Measurements from ENCODE around the gene MTFMT. TPM values are rescaled to one million over a fixed set of nuclear protein-coding genes. Genes with fewer than 3 reads are reported as not detected.

Gene MTFMT
- total RNA-seq, 1 experiment from 2014 or later: 30.4 TPM

- POLR2A ChIA-PET: interaction anchor here (2.4 kb wide), 1 partner anchor 272 kb away, joined by 9 read pairs; the partner anchor contains the start of gene RNU5B-1
- Histone ChIP-seq H3K36me3 (ENCODE audit: control insufficient read depth in 1 of 2, insufficient read depth in 2 of 2, low read length in 2 of 2) (no peaks in the 10 kb centered on the region), H3K79me2 (ENCODE audit: insufficient read depth, low read length) (peaks cover 12% of the 10 kb centered on the region), H3K9ac (ENCODE audit: low read length) (no peak overlapping the region), H3K27me3 (ENCODE audit: insufficient read depth, low read length) (no peaks in the 10 kb centered on the region), H3K9me2 (ENCODE audit: insufficient read depth) (no peaks in the 10 kb centered on the region), H3K4me1 (ENCODE audit: control insufficient read depth in 1 of 2, insufficient read depth in 2 of 2, low read length in 2 of 2) (peaks cover 5 to 25% of the 10 kb centered on the region in 2 experiments; a peak in 3 of 4 replicates), H4K20me1 (ENCODE audit: insufficient read depth) (no peaks in the 10 kb centered on the region), H3K4me2 (ENCODE audit: low read length) (peak overlapping the region; percentile 57), H3K27ac (ENCODE audit: low read depth, low read length) (no peak overlapping the region), H2AFZ (ENCODE audit: low read depth, low read length, poor library complexity, severe bottlenecking) (peak overlapping the region; percentile 98), H3K9me3 (ENCODE audit: control insufficient read depth in 1 of 2, insufficient read depth in 1 of 2, low read depth in 1 of 2, low read length in 2 of 2) (no peaks in the 10 kb centered on the region), H3K4me3 (replicated peaks in 1 of 2; ENCODE audit: low read depth in 1 of 2, low read length in 2 of 2) (no peak overlapping the region)
- peak; percentile 41; the same call in 1 of the 2 replicates for TF ChIP-seq POLR2AphosphoS5 (IDR thresholded peaks at IDR 0.05; ENCODE audit: low read depth, low read length)
- TF ChIP-seq EGR1 (IDR thresholded peaks at IDR 0.05; ENCODE audit: low read depth): no peak
- TF ChIP-seq CTCF (IDR thresholded peaks at IDR 0.05 in 2 of 3, conservative IDR thresholded peaks at IDR 0.05 in 1 of 3; ENCODE audit: borderline replicate concordance in 1 of 3, insufficient read depth in 1 of 3, low read depth in 2 of 3, low read length in 2 of 3): peak; percentile 94 to 98 (median 95)
- peak; percentile 6; the same call in 1 of the 2 replicates for TF ChIP-seq CBX3 (IDR thresholded peaks at IDR 0.05; ENCODE audit: low read depth)
- peak; percentile 58 for TF ChIP-seq YY1 (IDR thresholded peaks at IDR 0.05; ENCODE audit: extremely low read depth, insufficient replicate concordance, low read depth, low read length)
- TF ChIP-seq FOSL1 (IDR thresholded peaks at IDR 0.05; ENCODE audit: low read depth): no peak
- TF ChIP-seq TCF7L2 (IDR thresholded peaks at IDR 0.05; ENCODE audit: borderline replicate concordance, extremely low read depth, insufficient read depth, insufficient read length): peak; percentile 45
- TF ChIP-seq RAD21 (IDR thresholded peaks at IDR 0.05; ENCODE audit: low read depth): peak; percentile 92
- DNase-seq (ENCODE audit: low read depth, low spot score) (peak; percentile 89), ATAC-seq (peak; percentile 91)
- RAD21 ChIA-PET (ENCODE audit: low non-redundant PET in 1 of 2, low total read pairs in 2 of 2, uncharacterized antibody in 2 of 2, unreplicated experiment in 2 of 2): interaction anchor here in 1 of 2 experiments (1.0 kb wide), 1 partner anchor 272 kb away, joined by 3 read pairs; the partner anchor contains the start of gene RNU5B-1
- CTCF ChIA-PET: interaction anchor here (0.9 to 1.8 kb wide), 9 partner anchors 22 to 198 kb away, joined by 3 to 13 read pairs (median 5); partner anchors contain the start of gene CLPX
- intact Hi-C loops (cut with micrococcal nuclease): loop anchor here (1.0 to 5.0 kb wide), 8 partner anchors 22 to 352 kb away; partner anchors contain the start of genes CLPX, PIF1 and RNU5B-1
- no TSS peak for BruUV-seq (replicated peaks)
Observed at GRCh38 chr15:65032801-65033537, 3.5 kb upstream of the MTFMT start.

Measured in HCT116 (cell line).